CD4-positive, CD25-positive, alpha-beta regulatory T cell (primary cell): ENCODE results near the gene ATF3. TPM values are rescaled to one million over a fixed set of nuclear protein-coding genes. Genes with fewer than 3 reads are reported as not detected.

Experiments
- ATAC-seq, 2 donors: fragments of 150-1000 bp; cut with Tn5 transposase; one replicate each; pipeline ENCODE4 v1.10.0; 2021; ENCODE audit warnings: low read depth in 2 of 2, moderate number of reproducible peaks in 2 of 2, moderate library complexity in 1 of 2
- DNase-seq, 3 donors: peaks; one replicate each; pipeline versions ENCODE4 v3.0.0 to v3.0.0-alpha.2; 2012 to 2022; ENCODE audit warnings: mixed read lengths in 1 of 3
- H3K27ac ChIP-seq: one replicate; pipeline ENCODE4 v1.7.0; 2013; ENCODE audit warnings: mild to moderate bottlenecking, low read length; ENCODE audit not compliant: insufficient read depth, poor library complexity, severe bottlenecking
- H3K27me3 ChIP-seq: one replicate; pipeline ENCODE4 v1.7.0; 2013; ENCODE audit warnings: low read length; ENCODE audit not compliant: control insufficient read depth, insufficient read depth
- H3K36me3 ChIP-seq: one replicate; pipeline ENCODE4 v1.7.0; 2013; ENCODE audit warnings: mild to moderate bottlenecking, low read length, moderate library complexity; ENCODE audit not compliant: control insufficient read depth, insufficient read depth
- H3K4me1 ChIP-seq: 2 replicates; pipeline ENCODE4 v1.7.0; 2013; ENCODE audit warnings: mild to moderate bottlenecking, low read length; ENCODE audit not compliant: insufficient read depth, control insufficient read depth, poor library complexity, severe bottlenecking
- H3K4me3 ChIP-seq: one replicate; pipeline ENCODE4 v1.7.0; 2013; ENCODE audit warnings: low read depth, mild to moderate bottlenecking, low read length, moderate library complexity
- H3K9me3 ChIP-seq, 2 experiments: 1 replicate in 1 of 2; 2 replicates in 1 of 2; pipeline ENCODE4 v1.7.0; 2013; ENCODE audit warnings: low read length in 2 of 2, mild to moderate bottlenecking in 1 of 2, moderate library complexity in 1 of 2; ENCODE audit not compliant: control insufficient read depth in 2 of 2
- H3K27ac Mint-ChIP-seq, 3 donors: one replicate each; pipeline ENCODE4 v1.8.0; 2020 to 2022; ENCODE audit warnings: mild to moderate bottlenecking in 3 of 3, mixed read lengths in 3 of 3, moderate library complexity in 2 of 3
- H3K27me3 Mint-ChIP-seq: one replicate; pipeline ENCODE4 v1.8.0; 2022; ENCODE audit warnings: mild to moderate bottlenecking, mixed read lengths
- H3K36me3 Mint-ChIP-seq: one replicate; pipeline ENCODE4 v1.8.0; 2020; ENCODE audit warnings: mixed read lengths
- H3K4me1 Mint-ChIP-seq, 4 donors: one replicate each; pipeline ENCODE4 v1.8.0; 2020 to 2022; ENCODE audit warnings: mixed read lengths in 4 of 4, mild to moderate bottlenecking in 1 of 4
- H3K4me3 Mint-ChIP-seq, 4 donors: one replicate each; pipeline ENCODE4 v1.8.0; 2020 to 2022; ENCODE audit warnings: mild to moderate bottlenecking in 4 of 4, mixed read lengths in 4 of 4, moderate library complexity in 3 of 4
- H3K9me3 Mint-ChIP-seq, 7 donors: one replicate each; pipeline ENCODE4 v1.8.0; 2020 to 2022; ENCODE audit warnings: mixed read lengths in 7 of 7, mild to moderate bottlenecking in 3 of 7, moderate library complexity in 2 of 7
- polyA plus RNA-seq, 4 donors: library from polyadenylated mRNA; unstranded; fragments of 300-500 nt; fragmentation: Illumina TruSeq; gene quantifications; one replicate each; pipeline ENCODE4 v1.2.3, GENCODE V29; 2021
- total RNA-seq: library from RNA; stranded (reverse); gene quantifications from one replicate; pipeline ENCODE4 v1.2.3, GENCODE V29; 2022

ATF3 gene, protein sequence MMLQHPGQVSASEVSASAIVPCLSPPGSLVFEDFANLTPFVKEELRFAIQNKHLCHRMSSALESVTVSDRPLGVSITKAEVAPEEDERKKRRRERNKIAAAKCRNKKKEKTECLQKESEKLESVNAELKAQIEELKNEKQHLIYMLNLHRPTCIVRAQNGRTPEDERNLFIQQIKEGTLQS
- 53.7 TPM for total RNA-seq
- polyA plus RNA-seq, result under 1 TPM in 2 of 4 donors, not detected in 2; 0.42 TPM

DNA sequence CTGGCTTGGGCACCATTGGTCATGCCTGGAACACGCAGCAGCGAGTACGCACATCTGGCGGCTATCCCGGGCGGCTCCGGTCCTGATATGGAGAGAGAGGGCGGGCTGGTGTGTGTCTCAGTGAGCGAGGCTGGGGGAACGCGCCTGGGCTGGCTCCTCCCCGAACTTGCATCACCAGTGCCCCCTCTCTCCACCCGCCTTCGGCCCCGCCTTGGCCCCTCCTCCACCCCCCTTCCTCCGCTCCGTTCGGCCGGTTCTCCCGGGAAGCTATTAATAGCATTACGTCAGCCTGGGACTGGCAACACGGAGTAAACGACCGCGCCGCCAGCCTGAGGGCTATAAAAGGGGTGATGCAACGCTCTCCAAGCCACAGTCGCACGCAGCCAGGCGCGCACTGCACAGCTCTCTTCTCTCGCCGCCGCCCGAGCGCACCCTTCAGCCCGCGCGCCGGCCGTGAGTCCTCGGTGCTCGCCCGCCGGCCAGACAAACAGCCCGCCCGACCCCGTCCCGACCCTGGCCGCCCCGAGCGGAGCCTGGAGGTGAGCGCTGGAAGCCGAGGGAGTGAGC lies at the start of gene ATF3:
Gene ATF3 (plus strand): TSS at position 370 of the 567 bp plus-strand sequence. CDS start 6,261 bp downstream, outside the sequence.
- Histone ChIP-seq H3K4me1 (peaks cover 30% of the 10 kb centered on the region), H3K27ac (no peak within 1 kb of the TSS), H3K9me3 (no peaks in the 10 kb centered on the region), H3K36me3 (no peaks in the 10 kb centered on the region), H3K27me3 (peaks cover 58% of the 10 kb centered on the region), H3K4me3 (peak within 1 kb of the TSS; percentile 58)
- peaks cover 0 to 3% (median 0%) of the 10 kb centered on the region in 7 donors for H3K9me3 Mint-ChIP-seq
- peaks cover 86% of the 10 kb centered on the region for H3K27me3 Mint-ChIP-seq
- peak within 1 kb of the TSS; percentile 60 to 95 (median 85) for H3K27ac Mint-ChIP-seq
- H3K4me1 Mint-ChIP-seq, result peaks cover 0 to 38% (median 23%) of the 10 kb centered on the region in 4 donors
- peak within 1 kb of the TSS; percentile 94 to 98 (median 96) for H3K4me3 Mint-ChIP-seq
- peak; percentile 57 to 83 (median 75) for DNase-seq
- no peaks in the 10 kb centered on the region for H3K36me3 Mint-ChIP-seq
- ATAC-seq, result peak; percentile 67 to 72

DNA sequence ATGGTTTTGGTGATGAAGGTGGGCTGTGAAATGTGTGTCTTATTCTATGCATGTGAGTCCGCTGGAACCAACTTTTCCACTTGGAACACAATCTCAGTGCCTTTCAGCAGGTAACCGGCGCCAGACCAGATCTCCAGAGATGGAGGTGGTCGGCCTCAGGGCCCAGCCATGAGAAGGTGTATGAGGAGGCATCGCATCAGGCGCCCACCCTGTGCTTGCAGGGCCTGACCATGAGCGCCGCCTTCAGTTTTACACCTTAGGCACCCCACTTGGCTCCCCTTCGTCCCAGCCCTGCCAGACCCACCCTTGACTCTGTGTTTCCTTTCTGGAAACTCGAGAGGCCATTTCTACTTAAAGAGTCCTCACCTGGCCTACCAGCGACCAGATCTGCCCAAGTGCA lies 48.6 kb upstream of the ATF3 start:
- H3K4me3 Mint-ChIP-seq, result peak overlapping the region in 3 of 4 donors; percentile 72 to 90 (median 90)
- peaks cover 28% of the 10 kb centered on the region for H3K27me3 Mint-ChIP-seq
- Histone ChIP-seq H3K36me3 (no peaks in the 10 kb centered on the region), H3K27ac (no peak overlapping the region), H3K9me3 (peaks cover 0 to 3% of the 10 kb centered on the region in 2 experiments), H3K4me1 (peaks cover 12% of the 10 kb centered on the region), H3K4me3 (no peak overlapping the region), H3K27me3 (peaks cover 18% of the 10 kb centered on the region)
- peak overlapping the region in 2 of 3 donors; percentile 72 to 97 for H3K27ac Mint-ChIP-seq
- no peak for ATAC-seq
- H3K4me1 Mint-ChIP-seq, result peaks cover 0 to 11% (median 5%) of the 10 kb centered on the region in 4 donors
- peaks cover 0 to 11% (median 0%) of the 10 kb centered on the region in 7 donors for H3K9me3 Mint-ChIP-seq
- H3K36me3 Mint-ChIP-seq, result peaks cover 3% of the 10 kb centered on the region
- no peak for DNase-seq

DNA sequence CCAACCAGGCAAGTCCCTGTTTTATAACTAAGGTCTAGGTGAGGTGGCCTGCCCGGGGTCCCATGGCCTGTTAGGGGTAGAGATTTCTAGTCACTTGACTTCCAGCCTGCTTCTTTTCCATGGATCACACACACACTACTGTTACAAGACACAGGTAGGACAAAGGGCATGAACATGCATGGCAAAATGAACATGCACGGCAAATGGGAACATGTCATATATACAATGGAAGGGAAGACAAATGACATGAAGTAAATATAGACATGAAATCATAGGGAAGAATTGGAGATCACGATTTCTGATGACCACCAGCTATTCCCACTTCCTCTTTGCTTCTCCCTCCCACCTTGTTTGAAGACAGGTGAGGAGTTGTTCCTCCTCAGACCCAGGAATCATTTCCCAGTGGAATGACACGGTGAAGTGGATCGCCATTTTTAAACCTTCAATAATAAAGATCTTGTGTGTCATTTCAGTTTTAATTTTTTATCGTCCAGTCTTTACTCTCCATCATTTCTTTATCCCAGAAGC lies 47.6 kb upstream of the ATF3 start:
- Mint-ChIP-seq H3K4me1 (peaks cover 0 to 11% (median 5%) of the 10 kb centered on the region in 4 donors), H3K4me3 (peak overlapping the region in 3 of 4 donors; percentile 1 to 50 (median 38)), H3K9me3 (peaks cover 0 to 11% (median 0%) of the 10 kb centered on the region in 7 donors), H3K36me3 (peaks cover 3% of the 10 kb centered on the region), H3K27ac (peak overlapping the region in 2 of 3 donors; percentile 27 to 72), H3K27me3 (peaks cover 28% of the 10 kb centered on the region)
- ATAC-seq (no peak), DNase-seq (no peak)
- H3K36me3 ChIP-seq, result no peaks in the 10 kb centered on the region
- H3K9me3 ChIP-seq, result peaks cover 0 to 3% of the 10 kb centered on the region in 2 experiments
- peaks cover 23% of the 10 kb centered on the region for H3K27me3 ChIP-seq
- no peak overlapping the region for H3K4me3 ChIP-seq
- H3K4me1 ChIP-seq, result peaks cover 12% of the 10 kb centered on the region
- no peak overlapping the region for H3K27ac ChIP-seq

DNA sequence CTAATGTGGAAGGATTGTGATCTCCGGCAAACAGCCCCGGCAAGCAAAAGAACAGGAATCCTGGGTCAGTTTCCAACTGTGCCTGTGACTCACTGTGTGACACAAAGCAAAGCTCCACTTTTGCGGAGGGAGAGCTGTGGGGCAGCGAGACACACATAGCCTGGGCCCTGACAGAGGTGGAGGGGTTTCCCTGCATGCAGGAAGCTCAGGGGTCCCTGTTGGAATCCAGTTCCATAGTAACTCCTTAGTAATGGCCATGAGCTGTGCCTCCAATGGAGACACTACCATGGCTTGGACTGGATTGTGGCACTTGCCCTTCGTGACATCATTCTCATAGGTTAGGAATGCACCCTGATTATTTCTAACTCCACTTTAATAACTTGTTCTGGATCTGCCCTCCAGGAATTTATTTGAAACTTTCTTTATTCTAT lies 47.0 kb upstream of the ATF3 start:
- peaks cover 22% of the 10 kb centered on the region for H3K27me3 ChIP-seq
- ATAC-seq (no peak), DNase-seq (no peak)
- Mint-ChIP-seq H3K36me3 (peaks cover 3% of the 10 kb centered on the region), H3K4me1 (peaks cover 4 to 16% (median 7%) of the 10 kb centered on the region in 4 donors), H3K9me3 (peaks cover 0 to 11% (median 0%) of the 10 kb centered on the region in 7 donors), H3K27me3 (peaks cover 28% of the 10 kb centered on the region), H3K27ac (peak overlapping the region in 1 of 3 donors; percentile 4), H3K4me3 (no peak overlapping the region)
- peaks cover 15% of the 10 kb centered on the region for H3K4me1 ChIP-seq
- H3K9me3 ChIP-seq, result peaks cover 0 to 3% of the 10 kb centered on the region in 2 experiments
- H3K27ac ChIP-seq, result no peak overlapping the region
- no peak overlapping the region for H3K4me3 ChIP-seq
- H3K36me3 ChIP-seq, result no peaks in the 10 kb centered on the region

DNA sequence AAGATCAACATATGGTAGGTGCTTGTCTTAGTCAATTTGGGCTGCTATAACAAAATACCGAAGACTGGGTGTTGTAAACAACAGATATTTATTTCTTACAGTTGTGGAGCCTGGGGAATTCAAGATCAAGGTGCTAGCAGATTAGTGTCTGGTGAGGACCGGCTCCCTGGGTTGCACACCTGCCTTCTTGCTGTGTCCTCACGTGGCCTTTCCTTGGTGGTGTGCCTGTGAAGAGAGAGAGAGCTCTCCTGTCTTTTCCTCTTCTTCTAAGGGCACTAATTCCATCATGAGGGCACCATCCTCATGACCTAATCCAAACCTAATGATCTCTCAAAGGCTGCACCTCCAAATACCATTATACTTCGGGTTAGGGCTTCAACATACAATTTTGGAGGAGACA lies 45.8 kb upstream of the ATF3 start:
- peaks cover 24% of the 10 kb centered on the region for H3K4me1 ChIP-seq
- peaks cover 10 to 27% (median 13%) of the 10 kb centered on the region in 4 donors for H3K4me1 Mint-ChIP-seq
- peaks cover 24% of the 10 kb centered on the region for H3K27me3 Mint-ChIP-seq
- peaks cover 0 to 3% of the 10 kb centered on the region in 2 experiments for H3K9me3 ChIP-seq
- peak overlapping the region in 1 of 4 donors; percentile 60 for H3K4me3 Mint-ChIP-seq
- H3K36me3 ChIP-seq, result no peaks in the 10 kb centered on the region
- H3K27ac Mint-ChIP-seq, result no peak overlapping the region
- no peak for DNase-seq
- H3K9me3 Mint-ChIP-seq, result peaks cover 0 to 9% (median 0%) of the 10 kb centered on the region in 7 donors
- peaks cover 3% of the 10 kb centered on the region for H3K36me3 Mint-ChIP-seq
- ATAC-seq, result no peak
- H3K27me3 ChIP-seq, result peaks cover 11% of the 10 kb centered on the region
- H3K4me3 ChIP-seq, result no peak overlapping the region
- no peak overlapping the region for H3K27ac ChIP-seq

DNA sequence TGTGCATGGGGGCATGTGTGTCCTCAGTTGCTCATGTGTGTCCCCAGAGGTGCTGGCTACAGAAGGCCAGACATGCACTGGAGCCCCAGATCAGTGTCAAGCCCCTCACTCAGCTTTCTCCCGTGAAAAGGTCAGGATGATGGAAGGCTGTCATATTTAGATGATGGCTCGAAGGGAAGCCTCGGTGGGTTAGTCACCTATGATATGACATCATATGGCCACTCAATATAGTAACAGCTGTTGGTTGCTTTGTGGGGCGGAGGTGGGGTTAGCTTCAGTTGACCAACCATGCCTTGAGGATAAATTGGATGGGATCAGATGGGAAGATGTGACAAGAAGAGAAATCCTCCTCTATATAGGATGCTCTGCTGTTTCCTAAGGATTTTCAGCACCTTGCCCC lies 43.5 kb upstream of the ATF3 start:
- ATAC-seq (no peak), DNase-seq (no peak)
- Mint-ChIP-seq H3K27ac (no peak overlapping the region), H3K27me3 (peaks cover 21% of the 10 kb centered on the region), H3K4me1 (peaks cover 5 to 16% (median 11%) of the 10 kb centered on the region in 4 donors), H3K4me3 (peak overlapping the region; percentile 0 to 90 (median 42)), H3K9me3 (peaks cover 0 to 9% (median 0%) of the 10 kb centered on the region in 7 donors), H3K36me3 (no peaks in the 10 kb centered on the region)
- Histone ChIP-seq H3K9me3 (peaks cover 0 to 3% of the 10 kb centered on the region in 2 experiments), H3K36me3 (no peaks in the 10 kb centered on the region), H3K4me1 (peaks cover 11% of the 10 kb centered on the region), H3K4me3 (no peak overlapping the region), H3K27me3 (peaks cover 13% of the 10 kb centered on the region), H3K27ac (no peak overlapping the region)

DNA sequence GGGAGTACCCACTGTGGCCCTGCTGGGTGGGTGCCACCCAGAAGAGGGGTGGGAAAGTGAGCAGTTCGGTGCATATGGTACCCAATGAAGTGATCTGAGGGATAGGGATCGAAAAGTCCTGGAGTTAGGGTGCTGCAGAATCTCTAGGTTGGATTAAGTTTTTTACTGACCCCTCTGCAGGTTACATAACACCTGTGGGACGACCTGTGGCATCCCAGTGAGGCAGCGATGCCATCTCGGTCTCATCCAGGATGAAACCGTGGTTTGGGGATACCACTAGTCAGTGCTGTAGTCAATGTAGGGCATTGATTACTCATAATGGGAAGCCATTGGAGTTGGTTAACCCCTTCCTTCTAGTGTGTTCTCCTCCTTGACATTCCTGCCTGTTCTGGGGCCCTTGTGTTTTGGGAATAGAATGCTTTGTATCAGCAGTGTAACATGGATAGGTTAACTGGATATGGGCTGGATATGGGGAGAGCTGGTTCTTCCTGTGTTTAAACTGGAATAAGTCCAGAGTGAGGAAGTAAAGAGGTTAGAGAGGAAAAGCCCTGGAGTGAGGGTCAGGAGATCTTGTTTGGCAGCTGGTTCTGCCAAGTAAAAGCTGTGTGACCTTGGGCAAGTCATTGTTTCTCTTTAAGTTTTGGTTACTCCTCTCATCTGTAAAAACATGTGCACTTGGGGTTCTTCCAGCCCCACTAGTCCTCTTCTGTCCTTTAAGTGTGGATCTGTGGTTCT lies 42.8 kb upstream of the ATF3 start:
- Mint-ChIP-seq H3K4me1 (peaks cover 5 to 16% (median 11%) of the 10 kb centered on the region in 4 donors), H3K4me3 (peak overlapping the region; percentile 90 to 96 (median 93)), H3K36me3 (no peaks in the 10 kb centered on the region), H3K27me3 (peaks cover 21% of the 10 kb centered on the region), H3K27ac (peak overlapping the region; percentile 50 to 79 (median 78)), H3K9me3 (peaks cover 0 to 9% (median 0%) of the 10 kb centered on the region in 7 donors)
- Histone ChIP-seq H3K4me1 (peaks cover 11% of the 10 kb centered on the region), H3K27me3 (peaks cover 13% of the 10 kb centered on the region), H3K36me3 (no peaks in the 10 kb centered on the region), H3K9me3 (peaks cover 0 to 3% of the 10 kb centered on the region in 2 experiments), H3K27ac (no peak overlapping the region), H3K4me3 (no peak overlapping the region)
- DNase-seq, result peak in 1 of 3 donors; percentile 14
- ATAC-seq, result no peak
